Measurements from ENCODE around the gene PDF. TPM values are rescaled to one million over a fixed set of nuclear protein-coding genes. Genes with fewer than 3 reads are reported as not detected.
A peak's percentile ranks its signal among the peaks of the same experiment; 100 is the strongest.

Gene PDF
- polyA plus RNA-seq, 4 donors = 3.8 to 18.1 (median 8.6) TPM

- no peak overlapping the region for H3K4me3 ChIP-seq (ENCODE audit: low read depth in 1 of 3, low read length in 3 of 3)
- no peaks in the 10 kb centered on the region for H3K27me3 ChIP-seq (ENCODE audit: control insufficient read depth in 3 of 3, insufficient read depth in 3 of 3, low read length in 3 of 3)
- H3K36me3 ChIP-seq (ENCODE audit: control insufficient read depth in 3 of 3, insufficient read depth in 2 of 3, low read depth in 1 of 3, low read length in 3 of 3) = peaks cover 0 to 24% (median 2%) of the 10 kb centered on the region in 3 donors
- DNase-seq (no peak), FAIRE-seq (no peak)
- no peaks in the 10 kb centered on the region for H3K9me3 ChIP-seq (ENCODE audit: control insufficient read depth in 2 of 2, insufficient read depth in 1 of 2, low read depth in 1 of 2, low read length in 1 of 2)
- no peak overlapping the region for H3K27ac ChIP-seq (ENCODE audit: low read depth in 1 of 3, low read length in 2 of 3)
- WGBS, 3 donors = 90 to 91% (median 91%) methylated on average over 10 of the region's 10 CpGs
- peaks cover 0 to 13% (median 0%) of the 10 kb centered on the region in 3 donors for H3K4me1 ChIP-seq (ENCODE audit: control insufficient read depth in 3 of 3, insufficient read depth in 2 of 3, low read depth in 1 of 3, low read length in 2 of 3)
These were observed 19.1 kb upstream of the PDF start for GRCh38 chr16:69349536-69349935.

- DNase-seq (no peak), FAIRE-seq (no peak)
- peaks cover 0 to 13% (median 0%) of the 10 kb centered on the region in 3 donors for H3K4me1 ChIP-seq (ENCODE audit: control insufficient read depth in 3 of 3, insufficient read depth in 2 of 3, low read depth in 1 of 3, low read length in 2 of 3)
- H3K27me3 ChIP-seq (ENCODE audit: control insufficient read depth in 3 of 3, insufficient read depth in 3 of 3, low read length in 3 of 3) = no peaks in the 10 kb centered on the region
- H3K9me3 ChIP-seq (ENCODE audit: control insufficient read depth in 2 of 2, insufficient read depth in 1 of 2, low read depth in 1 of 2, low read length in 1 of 2) = no peaks in the 10 kb centered on the region
- WGBS, 3 donors = 72 to 88% (median 79%) methylated on average over 6 of the region's 6 CpGs
- peaks cover 0 to 25% (median 5%) of the 10 kb centered on the region in 3 donors for H3K36me3 ChIP-seq (ENCODE audit: control insufficient read depth in 3 of 3, insufficient read depth in 2 of 3, low read depth in 1 of 3, low read length in 3 of 3)
- H3K4me3 ChIP-seq (ENCODE audit: low read depth in 1 of 3, low read length in 3 of 3) = no peak overlapping the region
- H3K27ac ChIP-seq (ENCODE audit: low read depth in 1 of 3, low read length in 2 of 3) = no peak overlapping the region
These were observed 17.8 kb upstream of the PDF start for GRCh38 chr16:69348222-69348621.

- peaks cover 0 to 24% (median 3%) of the 10 kb centered on the region in 3 donors for H3K36me3 ChIP-seq (ENCODE audit: control insufficient read depth in 3 of 3, insufficient read depth in 2 of 3, low read depth in 1 of 3, low read length in 3 of 3)
- H3K9me3 ChIP-seq (ENCODE audit: control insufficient read depth in 2 of 2, insufficient read depth in 1 of 2, low read depth in 1 of 2, low read length in 1 of 2) = no peaks in the 10 kb centered on the region
- no peak for DNase-seq
- H3K4me1 ChIP-seq (ENCODE audit: control insufficient read depth in 3 of 3, insufficient read depth in 2 of 3, low read depth in 1 of 3, low read length in 2 of 3) = peaks cover 0 to 8% (median 0%) of the 10 kb centered on the region in 3 donors
- FAIRE-seq = no peak
- no peaks in the 10 kb centered on the region for H3K27me3 ChIP-seq (ENCODE audit: control insufficient read depth in 3 of 3, insufficient read depth in 3 of 3, low read length in 3 of 3)
- no peak overlapping the region for H3K27ac ChIP-seq (ENCODE audit: low read depth in 1 of 3, low read length in 2 of 3)
- 78 to 91% (median 84%) methylated on average over 6 of the region's 6 CpGs for WGBS, 3 donors
- H3K4me3 ChIP-seq (ENCODE audit: low read depth in 1 of 3, low read length in 3 of 3) = no peak overlapping the region
These were observed 16.3 kb upstream of the PDF start for GRCh38 chr16:69346683-69347082.

- FAIRE-seq (no peak), DNase-seq (no peak)
- Histone ChIP-seq H3K27me3 (ENCODE audit: control insufficient read depth in 3 of 3, insufficient read depth in 3 of 3, low read length in 3 of 3) (no peaks in the 10 kb centered on the region), H3K36me3 (ENCODE audit: control insufficient read depth in 3 of 3, insufficient read depth in 2 of 3, low read depth in 1 of 3, low read length in 3 of 3) (peaks cover 0 to 26% (median 7%) of the 10 kb centered on the region in 3 donors), H3K4me1 (ENCODE audit: control insufficient read depth in 3 of 3, insufficient read depth in 2 of 3, low read depth in 1 of 3, low read length in 2 of 3) (peaks cover 0 to 3% (median 0%) of the 10 kb centered on the region in 3 donors), H3K9me3 (ENCODE audit: control insufficient read depth in 2 of 2, insufficient read depth in 1 of 2, low read depth in 1 of 2, low read length in 1 of 2) (no peaks in the 10 kb centered on the region), H3K27ac (ENCODE audit: low read depth in 1 of 3, low read length in 2 of 3) (no peak overlapping the region), H3K4me3 (ENCODE audit: low read depth in 1 of 3, low read length in 3 of 3) (no peak overlapping the region)
- 65 to 77% (median 67%) methylated on average over 4 of the region's 4 CpGs for WGBS, 3 donors
These were observed 15.5 kb upstream of the PDF start for GRCh38 chr16:69345923-69346322.

GRCh38 chr16:69344171-69344570 lies 13.8 kb upstream of the PDF start:
- Histone ChIP-seq H3K9me3 (ENCODE audit: control insufficient read depth in 2 of 2, insufficient read depth in 1 of 2, low read depth in 1 of 2, low read length in 1 of 2) (no peaks in the 10 kb centered on the region), H3K4me3 (ENCODE audit: low read depth in 1 of 3, low read length in 3 of 3) (no peak overlapping the region), H3K4me1 (ENCODE audit: control insufficient read depth in 3 of 3, insufficient read depth in 2 of 3, low read depth in 1 of 3, low read length in 2 of 3) (peaks cover 2 to 4% (median 2%) of the 10 kb centered on the region in 3 donors), H3K27ac (ENCODE audit: low read depth in 1 of 3, low read length in 2 of 3) (no peak overlapping the region), H3K27me3 (ENCODE audit: control insufficient read depth in 3 of 3, insufficient read depth in 3 of 3, low read length in 3 of 3) (no peaks in the 10 kb centered on the region), H3K36me3 (ENCODE audit: control insufficient read depth in 3 of 3, insufficient read depth in 2 of 3, low read depth in 1 of 3, low read length in 3 of 3) (peaks cover 0 to 15% (median 7%) of the 10 kb centered on the region in 3 donors)
- WGBS, 3 donors = 90 to 95% (median 95%) methylated on average over 5 of the region's 5 CpGs
- no peak for FAIRE-seq
- DNase-seq = no peak

GRCh38 chr16:69340095-69340644 lies 9.8 kb upstream of the PDF start:
- Histone ChIP-seq H3K9me3 (ENCODE audit: control insufficient read depth in 2 of 2, insufficient read depth in 1 of 2, low read depth in 1 of 2, low read length in 1 of 2) (no peaks in the 10 kb centered on the region), H3K36me3 (ENCODE audit: control insufficient read depth in 3 of 3, insufficient read depth in 2 of 3, low read depth in 1 of 3, low read length in 3 of 3) (peaks cover 4 to 21% (median 12%) of the 10 kb centered on the region in 3 donors), H3K4me1 (ENCODE audit: control insufficient read depth in 3 of 3, insufficient read depth in 2 of 3, low read depth in 1 of 3, low read length in 2 of 3) (peaks cover 2 to 13% (median 7%) of the 10 kb centered on the region in 3 donors), H3K4me3 (ENCODE audit: low read depth in 1 of 3, low read length in 3 of 3) (peak overlapping the region; percentile 72 to 83 (median 77)), H3K27ac (ENCODE audit: low read depth in 1 of 3, low read length in 2 of 3) (peak overlapping the region; percentile 82 to 93 (median 86)), H3K27me3 (ENCODE audit: control insufficient read depth in 3 of 3, insufficient read depth in 3 of 3, low read length in 3 of 3) (no peaks in the 10 kb centered on the region)
- 4 to 7% (median 5%) methylated on average over 16 of the region's 16 CpGs for WGBS, 3 donors
- peak in 1 of 2 donors; percentile 21 for DNase-seq
- FAIRE-seq = no peak

GRCh38 chr16:69339289-69340094 lies 9.1 kb upstream of the PDF start, which contains the start of the genes COG8 and NIP7:
Gene COG8 (minus strand): TSS chr16:69339564. CDS start chr16:69339552, 12 bp downstream.
Gene NIP7 (plus strand): TSS chr16:69339772. CDS start chr16:69339830, 58 bp downstream.
- H3K9me3 ChIP-seq (ENCODE audit: control insufficient read depth in 2 of 2, insufficient read depth in 1 of 2, low read depth in 1 of 2, low read length in 1 of 2) = no peaks in the 10 kb centered on the region
- H3K36me3 ChIP-seq (ENCODE audit: control insufficient read depth in 3 of 3, insufficient read depth in 2 of 3, low read depth in 1 of 3, low read length in 3 of 3) = peaks cover 9 to 28% (median 19%) of the 10 kb centered on the region in 3 donors
- H3K27ac ChIP-seq (ENCODE audit: low read depth in 1 of 3, low read length in 2 of 3) = peak within 1 kb of the TSS; percentile 82 to 93 (median 86)
- FAIRE-seq = no peak
- peak within 1 kb of the TSS; percentile 72 to 83 (median 77) for H3K4me3 ChIP-seq (ENCODE audit: low read depth in 1 of 3, low read length in 3 of 3)
- H3K4me1 ChIP-seq (ENCODE audit: control insufficient read depth in 3 of 3, insufficient read depth in 2 of 3, low read depth in 1 of 3, low read length in 2 of 3) = peaks cover 2 to 13% (median 7%) of the 10 kb centered on the region in 3 donors
- no peaks in the 10 kb centered on the region for H3K27me3 ChIP-seq (ENCODE audit: control insufficient read depth in 3 of 3, insufficient read depth in 3 of 3, low read length in 3 of 3)
- peak; percentile 98 to 99 for DNase-seq
- 0 to 1% (median 0%) methylated on average over 66 to 77 of the region's 77 CpGs for WGBS, 3 donors

- H3K36me3 ChIP-seq (ENCODE audit: control insufficient read depth in 3 of 3, insufficient read depth in 2 of 3, low read depth in 1 of 3, low read length in 3 of 3) = peaks cover 13 to 33% (median 24%) of the 10 kb centered on the region in 3 donors
- H3K27ac ChIP-seq (ENCODE audit: low read depth in 1 of 3, low read length in 2 of 3) = peak overlapping the region; percentile 82 to 93 (median 86)
- no peak for DNase-seq
- no peaks in the 10 kb centered on the region for H3K9me3 ChIP-seq (ENCODE audit: control insufficient read depth in 2 of 2, insufficient read depth in 1 of 2, low read depth in 1 of 2, low read length in 1 of 2)
- FAIRE-seq = no peak
- H3K27me3 ChIP-seq (ENCODE audit: control insufficient read depth in 3 of 3, insufficient read depth in 3 of 3, low read length in 3 of 3) = no peaks in the 10 kb centered on the region
- peaks cover 2 to 13% (median 7%) of the 10 kb centered on the region in 3 donors for H3K4me1 ChIP-seq (ENCODE audit: control insufficient read depth in 3 of 3, insufficient read depth in 2 of 3, low read depth in 1 of 3, low read length in 2 of 3)
- whole genome bisulfite sequencing, 3 donors = 16 to 17% (median 17%) methylated on average over 46 of the region's 46 CpGs
- H3K4me3 ChIP-seq (ENCODE audit: low read depth in 1 of 3, low read length in 3 of 3) = peak overlapping the region; percentile 72 to 83 (median 77)
These were observed 8.3 kb upstream of the PDF start for GRCh38 chr16:69338557-69339288.

Measured in small intestine (tissue), 7 donors.